ENCODE data around the gene TOR4A. TPM values are rescaled to one million over a fixed set of nuclear protein-coding genes. Genes with fewer than 3 reads are reported as not detected.

TOR4A gene
- total RNA-seq, 1 donor from 2014 or later: 3.5 TPM

- Mint-ChIP-seq H3K27me3 (ENCODE audit: low read depth) (no peaks in the 10 kb centered on the region), H3K9me3 (ENCODE audit: low read depth) (no peaks in the 10 kb centered on the region)
- TF ChIP-seq, protein P1, sequence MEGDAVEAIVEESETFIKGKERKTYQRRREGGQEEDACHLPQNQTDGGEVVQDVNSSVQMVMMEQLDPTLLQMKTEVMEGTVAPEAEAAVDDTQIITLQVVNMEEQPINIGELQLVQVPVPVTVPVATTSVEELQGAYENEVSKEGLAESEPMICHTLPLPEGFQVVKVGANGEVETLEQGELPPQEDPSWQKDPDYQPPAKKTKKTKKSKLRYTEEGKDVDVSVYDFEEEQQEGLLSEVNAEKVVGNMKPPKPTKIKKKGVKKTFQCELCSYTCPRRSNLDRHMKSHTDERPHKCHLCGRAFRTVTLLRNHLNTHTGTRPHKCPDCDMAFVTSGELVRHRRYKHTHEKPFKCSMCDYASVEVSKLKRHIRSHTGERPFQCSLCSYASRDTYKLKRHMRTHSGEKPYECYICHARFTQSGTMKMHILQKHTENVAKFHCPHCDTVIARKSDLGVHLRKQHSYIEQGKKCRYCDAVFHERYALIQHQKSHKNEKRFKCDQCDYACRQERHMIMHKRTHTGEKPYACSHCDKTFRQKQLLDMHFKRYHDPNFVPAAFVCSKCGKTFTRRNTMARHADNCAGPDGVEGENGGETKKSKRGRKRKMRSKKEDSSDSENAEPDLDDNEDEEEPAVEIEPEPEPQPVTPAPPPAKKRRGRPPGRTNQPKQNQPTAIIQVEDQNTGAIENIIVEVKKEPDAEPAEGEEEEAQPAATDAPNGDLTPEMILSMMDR (IDR thresholded peaks at IDR 0.05): no peak
These were observed 3.8 kb upstream of the TOR4A start for GRCh38 chr9:137273611-137274320.

GRCh38 chr9:137275203-137275587, 2.3 kb upstream of the TOR4A start:
- Mint-ChIP-seq H3K9me3 (ENCODE audit: low read depth) (no peaks in the 10 kb centered on the region), H3K27me3 (ENCODE audit: low read depth) (no peaks in the 10 kb centered on the region), H3K4me1 (ENCODE audit: low read depth) (peaks cover 42% of the 10 kb centered on the region), H3K4me3 (ENCODE audit: unreplicated experiment) (no peak overlapping the region), H3K36me3 (ENCODE audit: low read depth) (peaks cover 6% of the 10 kb centered on the region), H3K27ac (ENCODE audit: unreplicated experiment) (peak overlapping the region; percentile 27)
- TF ChIP-seq, protein P1 (IDR thresholded peaks at IDR 0.05): no peak
- no peak for DNase-seq (ENCODE audit: low spot score)

More at GRCh38 chr9:137273611-137274320, 3.8 kb upstream of the TOR4A start:
- no peak overlapping the region for H3K27ac Mint-ChIP-seq (ENCODE audit: unreplicated experiment)
- no peak overlapping the region for H3K4me3 Mint-ChIP-seq (ENCODE audit: unreplicated experiment)
- H3K36me3 Mint-ChIP-seq (ENCODE audit: low read depth): peaks cover 11% of the 10 kb centered on the region
- DNase-seq (ENCODE audit: low spot score): no peak
- peaks cover 54% of the 10 kb centered on the region for H3K4me1 Mint-ChIP-seq (ENCODE audit: low read depth)

DNA sequence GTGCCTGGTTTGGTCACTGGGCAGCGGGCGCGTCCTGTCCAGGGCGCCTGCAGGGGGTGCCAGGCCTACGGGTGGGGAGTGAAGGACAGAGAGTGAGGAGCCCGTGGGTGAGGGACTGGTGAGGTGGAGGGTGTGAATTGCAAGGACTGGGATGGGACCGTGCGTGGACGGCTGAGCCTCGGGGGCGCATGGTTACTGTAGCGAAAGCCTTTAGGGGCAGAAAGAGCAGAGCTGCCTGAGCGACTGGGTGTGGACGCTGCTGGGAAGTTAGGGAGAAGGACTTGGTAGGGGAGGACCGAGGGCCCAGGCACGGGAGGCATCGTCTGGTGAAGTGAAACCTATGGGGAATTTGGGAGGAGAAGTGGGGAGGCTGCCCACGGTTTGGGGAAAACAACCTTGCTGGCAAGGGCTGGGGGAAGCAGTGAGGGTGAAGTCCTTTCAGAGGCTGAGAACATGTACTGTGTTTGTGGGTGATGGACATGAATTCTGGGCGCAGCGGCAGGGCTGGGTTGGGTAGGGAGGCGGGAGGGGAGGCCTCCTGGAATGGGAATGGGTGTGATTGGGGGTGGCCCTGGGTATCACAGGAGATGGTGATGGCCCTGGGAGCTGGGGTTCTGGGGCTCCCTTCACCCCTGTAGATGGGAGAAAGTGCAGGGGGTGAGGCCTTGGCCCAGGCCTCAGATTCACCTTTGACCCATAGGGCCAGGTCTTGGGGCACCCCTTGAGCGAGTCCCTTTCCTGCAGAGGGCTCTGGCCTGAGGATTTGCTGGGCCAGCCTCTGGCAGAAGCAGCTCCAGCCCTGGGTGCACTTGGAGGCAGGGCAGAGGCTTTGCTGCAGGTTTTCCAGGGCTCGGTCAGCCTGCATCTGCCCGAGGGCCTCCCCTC, 1.7 kb upstream of the TOR4A start:
- peak; percentile 92 for DNase-seq (ENCODE audit: low spot score)
- Mint-ChIP-seq H3K27ac (ENCODE audit: unreplicated experiment) (peak overlapping the region; percentile 53), H3K4me3 (ENCODE audit: unreplicated experiment) (no peak overlapping the region), H3K9me3 (ENCODE audit: low read depth) (no peaks in the 10 kb centered on the region), H3K27me3 (ENCODE audit: low read depth) (no peaks in the 10 kb centered on the region), H3K4me1 (ENCODE audit: low read depth) (peaks cover 42% of the 10 kb centered on the region), H3K36me3 (ENCODE audit: low read depth) (peaks cover 6% of the 10 kb centered on the region)
- TF ChIP-seq, protein P1 (IDR thresholded peaks at IDR 0.05): no peak

GRCh38 chr9:137276473-137277328, 825 bp upstream of the TOR4A start:
- Mint-ChIP-seq H3K36me3 (ENCODE audit: low read depth) (peaks cover 3% of the 10 kb centered on the region), H3K27ac (ENCODE audit: unreplicated experiment) (peak overlapping the region; percentile 91), H3K27me3 (ENCODE audit: low read depth) (no peaks in the 10 kb centered on the region), H3K4me1 (ENCODE audit: low read depth) (peaks cover 34% of the 10 kb centered on the region), H3K4me3 (ENCODE audit: unreplicated experiment) (peak overlapping the region; percentile 61), H3K9me3 (ENCODE audit: low read depth) (no peaks in the 10 kb centered on the region)
- TF ChIP-seq, protein P1 (IDR thresholded peaks at IDR 0.05): no peak
- peak; percentile 94 for DNase-seq (ENCODE audit: low spot score)
